OCI-LY7 (cell line): ENCODE data around the gene HP1BP3. TPM values are rescaled to one million over a fixed set of nuclear protein-coding genes. Genes with fewer than 3 reads are reported as not detected.

ENCODE experiments used
- BruUV-seq: library from RNA; stranded (reverse); fragments of 400-500 nt; replicated peaks from 2 replicates; lab custom pipeline; 2021; lab: Mats Ljungman, UMichigan
- CTCF ChIA-PET: fragments of 300-600 bp; sonication (Branson Sonifier 250); formaldehyde crosslinking; loops from one replicate; lab custom pipeline; 2022; ENCODE audit warnings: antibody characterized with exemption; ENCODE audit not compliant: unreplicated experiment; lab: Charles Lee
- POLR2A ChIA-PET: fragments of 300-600 bp; sonication (Branson Sonifier 250); formaldehyde crosslinking; loops from one replicate; lab custom pipeline; 2022; ENCODE audit warnings: antibody characterized with exemption; lab: Charles Lee
- DNase-seq: peaks from one replicate; pipeline ENCODE4 v3.0.0-alpha.2; 2015; ENCODE audit warnings: low spot score
- H2AFZ ChIP-seq: fragments of 200-600 bp; sonication (generic), shearing (Covaris generic); 2 replicates; pipeline ENCODE4 v1.6.1; 2014; ENCODE audit warnings: mild to moderate bottlenecking, antibody characterized with exemption, low read length, moderate library complexity
- H3K27ac ChIP-seq: fragments of 200-600 bp; sonication (generic); 2 replicates; pipeline ENCODE4 v1.5.1; 2014; ENCODE audit warnings: mixed run types, low read depth, mild to moderate bottlenecking, moderate library complexity, low read length, inconsistent platforms; ENCODE audit not compliant: poor library complexity, severe bottlenecking
- H3K36me3 ChIP-seq: fragments of 200-600 bp; sonication (generic); 2 replicates; pipeline ENCODE4 v1.6.1; 2014; ENCODE audit warnings: mild to moderate bottlenecking, antibody characterized with exemption, low read length, moderate library complexity, mixed read lengths; ENCODE audit not compliant: insufficient read depth
- H3K4me1 ChIP-seq: fragments of 200-600 bp; sonication (generic); 2 replicates; pipeline ENCODE4 v1.5.1; 2014; ENCODE audit warnings: mild to moderate bottlenecking, low read length; ENCODE audit not compliant: insufficient read depth, poor library complexity, severe bottlenecking
- H3K4me2 ChIP-seq: fragments of 200-600 bp; sonication (generic); 2 replicates; pipeline ENCODE4 v1.6.1; 2014; ENCODE audit warnings: mild to moderate bottlenecking, low read length
- H3K4me3 ChIP-seq: fragments of 200-600 bp; sonication (generic); 2 replicates; pipeline ENCODE4 v1.5.1; 2014; ENCODE audit warnings: mild to moderate bottlenecking, low read depth, low read length; ENCODE audit not compliant: poor library complexity, severe bottlenecking
- H3K79me2 ChIP-seq: fragments of 200-600 bp; sonication (generic); 2 replicates; pipeline ENCODE4 v1.6.1; 2016; ENCODE audit warnings: low read depth, mild to moderate bottlenecking, low read length, moderate library complexity, mixed read lengths; ENCODE audit not compliant: insufficient read depth
- H3K9me2 ChIP-seq: fragments of 200-600 bp; sonication (generic); 2 replicates; pipeline ENCODE4 v1.6.1; 2016; ENCODE audit warnings: mild to moderate bottlenecking, low read length, mixed read lengths; ENCODE audit not compliant: insufficient read depth
- H3K9me3 ChIP-seq: fragments of 200-600 bp; sonication (generic); 2 replicates; pipeline ENCODE4 v1.6.1; 2014; ENCODE audit warnings: mild to moderate bottlenecking, mixed run types, low read length, mixed read lengths
- H4K20me1 ChIP-seq: fragments of 200-600 bp; sonication (generic); 2 replicates; pipeline ENCODE4 v1.6.1; 2014; ENCODE audit warnings: mild to moderate bottlenecking, antibody characterized with exemption, low read length, moderate library complexity, mixed read lengths; ENCODE audit not compliant: insufficient read depth
- CTCF ChIP-seq: fragments of 200-600 bp; sonication (generic); conservative IDR thresholded peaks from 2 replicates; pipeline ENCODE4 v1.5.1; 2014; ENCODE audit warnings: mild to moderate bottlenecking, antibody characterized with exemption, low read length, moderate library complexity, mixed read lengths
- EZH2phosphoT487 ChIP-seq: fragments of 200-600 bp; sonication (generic); IDR thresholded peaks from 2 replicates; pipeline ENCODE4 v1.6.1; 2018; ENCODE audit warnings: low read depth, borderline replicate concordance, mild to moderate bottlenecking, mixed run types, antibody characterized with exemption, low read length, moderate library complexity, mixed read lengths
- intact Hi-C: fragments of 100-400 bp; cut with micrococcal nuclease; formaldehyde crosslinking; loops from one replicate; pipeline ENCODE4 v1.10.0; 2022; ENCODE audit not compliant: unreplicated experiment
- total RNA-seq, 2 experiments: library from RNA; depleted of rRNA in 1 of 2; stranded (reverse); fragments of >200 nt in 1 of 2; shearing (Covaris generic) in 1 of 2; gene quantifications; 2 replicates each; pipeline ENCODE4 v1.2.3, GENCODE V29; 2014 to 2022

Gene HP1BP3
- total RNA-seq, 2 experiments from 2014 or later = 288 to 295 TPM

- H3K4me1 ChIP-seq = no peaks in the 10 kb centered on the region
- no peak overlapping the region for H3K4me3 ChIP-seq
- POLR2A ChIA-PET = no interaction called here
- CTCF ChIA-PET = no interaction called here
- H3K9me3 ChIP-seq = no peaks in the 10 kb centered on the region
- H2AFZ ChIP-seq = no peak overlapping the region
- H3K79me2 ChIP-seq = no peaks in the 10 kb centered on the region
- H3K9me2 ChIP-seq = no peaks in the 10 kb centered on the region
- H3K4me2 ChIP-seq = no peak overlapping the region
- intact Hi-C loops = no loop called here
- no peaks in the 10 kb centered on the region for H4K20me1 ChIP-seq
- peaks cover 100% of the 10 kb centered on the region for H3K36me3 ChIP-seq
- TF ChIP-seq CTCF (no peak), EZH2phosphoT487 (no peak)
- DNase-seq = no peak
- no TSS peak for BruUV-seq
- H3K27ac ChIP-seq = no peak overlapping the region
Measured at GRCh38 chr1:20767271-20767670, 19.8 kb downstream of the HP1BP3 start.

GRCh38 chr1:20763417-20763816 lies 23.7 kb downstream of the HP1BP3 start:
- no peaks in the 10 kb centered on the region for H3K79me2 ChIP-seq
- ChIA-PET CTCF (no interaction called here), POLR2A (no interaction called here)
- H3K4me3 ChIP-seq = no peak overlapping the region
- intact Hi-C loops = no loop called here
- H3K4me1 ChIP-seq = no peaks in the 10 kb centered on the region
- no peak for DNase-seq
- no peak overlapping the region for H3K4me2 ChIP-seq
- no peaks in the 10 kb centered on the region for H3K9me2 ChIP-seq
- no peak overlapping the region for H3K27ac ChIP-seq
- TF ChIP-seq EZH2phosphoT487 = no peak
- no peak for TF ChIP-seq CTCF
- H4K20me1 ChIP-seq = no peaks in the 10 kb centered on the region
- BruUV-seq = no TSS peak
- no peaks in the 10 kb centered on the region for H3K9me3 ChIP-seq
- no peak overlapping the region for H2AFZ ChIP-seq
- H3K36me3 ChIP-seq = peaks cover 100% of the 10 kb centered on the region

- no peak for DNase-seq
- no TSS peak for BruUV-seq
- no peak overlapping the region for H3K4me3 ChIP-seq
- TF ChIP-seq EZH2phosphoT487 (no peak), CTCF (no peak)
- no peak overlapping the region for H3K4me2 ChIP-seq
- H3K4me1 ChIP-seq = no peaks in the 10 kb centered on the region
- intact Hi-C loops = no loop called here
- H3K27ac ChIP-seq = no peak overlapping the region
- H3K79me2 ChIP-seq = no peaks in the 10 kb centered on the region
- no peaks in the 10 kb centered on the region for H3K9me3 ChIP-seq
- H2AFZ ChIP-seq = no peak overlapping the region
- H3K36me3 ChIP-seq = peaks cover 98% of the 10 kb centered on the region
- POLR2A ChIA-PET = interaction anchor here (0.7 kb wide), 1 partner anchor 1324 kb away, joined by 4 read pairs; no protein-coding TSS in a partner anchor
- CTCF ChIA-PET = no interaction called here
- no peaks in the 10 kb centered on the region for H3K9me2 ChIP-seq
- H4K20me1 ChIP-seq = no peaks in the 10 kb centered on the region
Measured at GRCh38 chr1:20760322-20760721, 26.8 kb downstream of the HP1BP3 start.
